DMS114 treated with DMSO at 0.1 percent for 48 hours (cell line): ENCODE measurements around the gene ST7.

Source experiments
- DNase-seq: peaks from one replicate; lab custom pipeline; 2025; ENCODE audit not compliant: unreplicated experiment; lab: John Stamatoyannopoulos, UW

ST7 gene

GRCh38 chr7:117087639-117088396, 134.5 kb downstream of the ST7 start:
- DNase-seq = no peak

DNA sequence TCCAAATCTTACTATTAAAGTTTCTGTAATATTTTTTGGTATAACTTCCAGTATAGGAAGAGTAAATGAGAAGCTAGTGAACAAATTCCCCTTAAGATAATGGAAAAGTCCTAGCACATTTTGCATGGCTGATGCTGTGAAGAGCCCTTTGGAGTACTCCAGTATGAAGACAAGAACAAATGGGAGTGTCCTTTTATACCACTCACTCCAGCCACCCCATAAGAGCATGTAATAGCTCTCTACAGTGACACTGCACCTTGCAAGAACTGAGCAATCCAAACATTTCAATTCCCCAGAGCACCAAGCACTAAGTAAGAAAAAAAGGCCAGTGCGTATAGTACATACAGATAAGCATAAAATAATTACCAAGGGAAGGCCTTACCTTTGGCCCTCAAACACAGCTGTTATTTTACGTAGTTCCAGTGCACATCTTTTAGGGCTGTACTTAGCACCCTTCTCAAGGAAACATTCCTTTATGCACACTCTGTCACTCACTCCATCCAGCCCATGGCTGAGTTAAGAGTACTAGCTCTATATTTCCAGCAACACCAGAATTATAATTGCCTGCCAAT, 135.4 kb downstream of the ST7 start:
- DNase-seq = no peak

- no peak for DNase-seq
These were observed 137.5 kb downstream of the ST7 start for GRCh38 chr7:117090791-117091190.

- no peak for DNase-seq
These were observed 138.4 kb downstream of the ST7 start for GRCh38 chr7:117091721-117092120.

DNA sequence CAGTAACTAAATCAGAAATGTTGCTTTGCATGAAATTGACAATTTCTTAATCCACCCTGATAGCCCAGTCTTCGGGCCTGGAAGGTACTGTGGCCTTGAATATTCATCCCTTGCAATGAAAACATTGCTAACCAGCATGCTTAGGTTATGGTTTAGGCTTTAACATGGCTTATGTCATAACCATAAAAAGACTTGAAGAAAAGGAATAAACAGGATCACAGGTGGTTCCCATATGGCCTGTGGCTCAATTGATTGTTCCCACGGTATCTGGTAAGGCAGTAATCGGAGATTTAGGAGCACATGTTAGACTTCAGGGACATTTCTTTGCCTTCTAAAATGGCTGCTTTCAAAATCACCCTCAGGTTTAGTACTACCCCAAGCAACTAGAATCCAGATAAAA, 139.5 kb downstream of the ST7 start:
- no peak for DNase-seq

GRCh38 chr7:117094457-117094856, 141.2 kb downstream of the ST7 start:
- no peak for DNase-seq

DNA sequence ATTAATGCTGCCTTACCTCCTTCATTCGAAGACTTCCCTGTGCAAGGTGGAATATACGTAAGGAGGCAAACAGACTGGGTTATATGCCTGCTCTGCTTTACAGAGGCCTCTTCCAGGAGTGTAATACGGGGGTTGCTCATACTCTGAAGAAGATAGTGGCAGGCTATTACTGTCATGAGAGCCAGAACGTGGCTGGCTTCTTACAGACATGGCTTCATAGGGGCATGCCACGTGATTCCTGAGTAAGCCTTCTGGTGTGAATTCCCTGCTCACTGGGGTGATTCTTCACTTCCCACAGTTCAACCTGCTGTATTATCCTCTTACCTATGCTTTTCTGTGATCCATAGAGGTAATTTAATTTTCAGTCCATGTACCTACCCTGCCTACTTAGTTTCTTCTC, 141.8 kb downstream of the ST7 start:
- no peak for DNase-seq

GRCh38 chr7:117096330-117096729, 143.0 kb downstream of the ST7 start:
- DNase-seq = no peak

DNA sequence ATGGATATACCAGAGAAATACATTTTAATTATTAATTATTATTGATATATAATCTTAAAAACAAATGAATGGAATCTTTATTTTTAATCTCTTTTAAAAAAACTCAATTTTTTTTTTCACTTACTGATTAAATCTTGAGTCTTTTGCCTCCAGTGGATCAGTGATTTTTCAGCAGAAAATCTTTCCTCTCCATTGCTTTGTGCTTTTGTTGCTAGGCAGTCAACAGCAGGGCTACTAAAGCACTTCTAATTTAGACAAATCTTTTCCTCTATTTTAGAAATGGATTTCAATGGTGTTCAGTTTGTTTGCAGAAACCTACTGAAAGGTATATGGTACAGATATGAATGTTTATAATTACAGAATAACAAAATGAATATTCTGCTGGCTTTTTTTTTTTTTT, 143.6 kb downstream of the ST7 start:
- DNase-seq = no peak

- DNase-seq = no peak
These were observed 144.6 kb downstream of the ST7 start for GRCh38 chr7:117097860-117098259.

DNA sequence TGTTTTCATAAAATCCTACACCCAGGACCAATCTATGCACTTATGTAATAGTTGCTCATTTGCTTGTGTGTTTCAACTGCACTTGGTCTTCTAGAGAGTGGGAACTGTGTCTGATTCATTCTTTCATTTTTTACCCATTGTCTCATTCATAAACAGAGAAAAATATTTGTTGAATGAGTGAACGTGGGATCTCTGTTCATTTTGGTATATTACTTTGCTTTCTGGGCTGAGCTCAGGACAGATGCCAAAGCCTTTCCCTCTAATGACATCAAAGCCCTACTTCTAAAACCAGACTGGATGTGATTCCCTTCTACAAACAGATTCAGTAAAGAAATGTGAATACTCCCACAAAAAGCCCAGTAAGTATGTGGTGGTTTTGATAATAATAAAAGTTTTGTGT, 145.2 kb downstream of the ST7 start:
- DNase-seq = no peak

- no peak for DNase-seq
These were observed 147.7 kb downstream of the ST7 start for GRCh38 chr7:117101026-117101425.

DNA sequence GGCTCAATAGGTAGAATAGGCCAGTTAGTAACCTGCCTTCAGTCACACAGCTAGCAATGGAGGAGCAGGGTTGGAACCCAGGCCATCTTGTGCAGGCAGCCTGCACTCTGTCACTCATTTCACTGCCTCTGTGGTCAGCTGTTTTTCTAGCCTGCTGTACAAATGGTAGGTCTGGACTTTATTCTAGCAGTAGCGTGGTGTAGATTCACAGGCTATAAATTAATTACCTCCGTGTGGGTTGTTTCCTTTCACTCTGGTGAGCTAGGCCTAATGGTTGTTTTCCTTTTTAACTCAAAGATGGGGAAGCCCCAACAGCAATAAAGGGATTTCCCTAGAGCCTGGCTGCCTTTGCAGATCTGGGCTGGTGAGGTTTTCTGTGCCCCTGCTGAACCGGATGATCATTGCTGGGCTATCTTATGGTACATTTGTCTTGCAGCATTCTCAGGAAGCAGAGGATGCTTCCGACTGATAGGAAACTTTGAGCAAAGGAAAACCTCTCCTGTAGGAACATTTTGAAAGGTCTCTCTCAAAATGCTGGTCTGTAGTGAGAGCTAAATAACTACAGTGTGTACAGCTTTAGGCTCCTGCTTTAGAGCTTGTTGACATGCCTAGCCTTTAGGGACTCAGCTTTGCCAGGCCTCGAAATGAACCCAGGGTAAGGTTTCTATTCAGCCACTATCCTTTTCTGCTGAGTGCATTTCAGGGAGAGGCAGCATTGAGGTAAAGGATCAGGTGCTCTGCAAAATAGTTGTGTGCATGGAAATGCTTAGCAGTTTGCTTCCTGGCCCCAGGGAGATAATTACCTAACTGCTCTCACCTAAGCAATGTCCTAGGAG, 157.4 kb downstream of the ST7 start:
- no peak for DNase-seq

- DNase-seq = no peak
These were observed 158.2 kb downstream of the ST7 start for GRCh38 chr7:117111535-117111934.

DNA sequence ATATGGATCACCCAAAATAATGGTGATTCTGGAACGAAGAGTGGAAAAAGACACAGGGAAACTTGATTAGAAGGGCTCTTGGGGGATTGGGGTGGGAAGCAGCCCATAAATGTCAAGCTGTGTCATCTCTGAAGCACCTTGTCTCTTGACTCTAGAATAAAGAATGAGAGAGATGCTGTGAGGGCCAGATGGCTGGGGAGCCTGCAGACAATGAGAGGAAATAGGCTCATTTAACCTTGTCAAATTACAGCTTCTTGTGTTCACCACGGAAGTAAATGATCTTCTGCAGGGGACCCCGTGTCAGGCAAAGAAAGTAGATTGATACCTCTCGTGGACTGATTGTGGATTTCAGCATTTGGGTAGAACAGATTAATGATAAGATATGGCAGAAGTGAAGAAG, 159.3 kb downstream of the ST7 start:
- DNase-seq = no peak

- DNase-seq = no peak
These were observed 160.6 kb downstream of the ST7 start for GRCh38 chr7:117113871-117114270.

GRCh38 chr7:117114272-117114671, 161.0 kb downstream of the ST7 start:
- no peak for DNase-seq

DNA sequence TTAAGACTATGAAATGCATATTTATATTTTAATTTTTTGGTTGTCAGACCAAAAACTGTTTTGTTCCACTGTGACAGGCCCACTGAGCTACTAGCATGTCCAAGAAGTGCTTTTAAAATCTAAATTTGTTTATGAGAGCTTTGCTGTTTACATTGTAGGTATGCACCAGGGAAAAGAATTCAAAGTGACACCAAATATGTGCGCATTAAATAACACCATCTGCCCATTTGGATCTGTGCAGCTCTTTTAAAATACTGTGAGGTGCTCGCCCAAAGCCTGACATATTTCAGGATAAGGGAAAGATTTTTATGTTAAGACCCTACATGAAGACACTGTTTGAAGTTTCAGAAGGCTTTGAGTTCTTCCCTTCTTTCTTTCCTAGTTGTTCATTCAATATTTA, 162.9 kb downstream of the ST7 start:
- DNase-seq = no peak

- no peak for DNase-seq
These were observed 163.9 kb downstream of the ST7 start for GRCh38 chr7:117117172-117117571.

GRCh38 chr7:117118579-117119180, 165.4 kb downstream of the ST7 start:
- no peak for DNase-seq

DNA sequence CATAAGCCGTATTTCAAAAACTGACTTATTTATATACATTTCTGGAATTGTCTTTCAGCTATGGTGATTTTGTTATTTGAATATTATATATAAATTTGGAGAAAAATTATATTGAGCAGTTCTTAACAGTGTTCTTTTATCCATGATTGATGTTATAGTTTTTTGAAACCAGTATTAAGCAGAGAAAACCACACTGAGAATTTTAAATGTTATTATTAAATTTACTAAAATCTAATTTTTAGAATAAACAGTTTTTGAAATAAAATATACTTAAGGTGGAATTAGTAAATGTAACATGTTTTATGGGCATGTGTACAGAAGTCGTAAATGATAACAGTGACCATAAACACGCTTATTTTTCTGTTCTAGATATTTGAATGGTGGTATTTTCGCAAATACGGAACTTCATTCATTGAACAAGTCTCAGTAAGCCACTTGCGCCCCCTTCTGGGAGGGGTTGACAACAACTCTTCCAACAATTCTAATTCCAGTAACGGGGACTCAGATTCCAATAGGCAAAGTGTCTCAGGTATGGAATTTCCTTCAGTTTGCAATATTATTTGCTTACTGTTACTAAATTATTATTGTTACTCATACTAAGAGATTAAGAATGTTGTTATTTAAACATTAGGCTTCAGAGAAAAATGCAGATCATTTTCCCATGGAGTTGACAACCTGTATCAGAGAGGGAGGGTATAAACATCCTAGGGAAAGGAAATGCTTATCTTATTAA, 166.1 kb downstream of the ST7 start:
- DNase-seq = peak; percentile 60
